Liver (tissue), 9 donors: Measurements from ENCODE around the gene RTN4IP1. TPM values are rescaled to one million over a fixed set of nuclear protein-coding genes. Genes with fewer than 3 reads are reported as not detected.

Experiments
- DNase-seq: peaks from one replicate; pipeline ENCODE4 v3.0.0-alpha.2; 2017; ENCODE audit warnings: low spot score
- H3K27ac ChIP-seq, 2 donors: one replicate each; pipeline ENCODE4 v1.7.0; 2013; ENCODE audit warnings: inconsistent platforms in 2 of 2, low read length in 2 of 2, control low read depth in 1 of 2, low read depth in 1 of 2, mild to moderate bottlenecking in 1 of 2
- H3K27me3 ChIP-seq, 4 donors: one replicate each; pipeline versions ENCODE4 v1.6.1 to v1.7.0; 2013; ENCODE audit warnings: low read length in 3 of 4, inconsistent platforms in 1 of 4, mild to moderate bottlenecking in 1 of 4, moderate library complexity in 1 of 4; ENCODE audit not compliant: control insufficient read depth in 4 of 4, insufficient read depth in 4 of 4
- H3K36me3 ChIP-seq, 4 donors: one replicate each; pipeline versions ENCODE4 v1.6.1 to v1.7.0; 2013; ENCODE audit warnings: low read length in 3 of 4, mild to moderate bottlenecking in 3 of 4, low read depth in 1 of 4, moderate library complexity in 1 of 4; ENCODE audit not compliant: control insufficient read depth in 4 of 4, insufficient read depth in 3 of 4
- H3K4me1 ChIP-seq, 4 donors: one replicate each; pipeline versions ENCODE4 v1.6.1 to v1.7.0; 2013; ENCODE audit warnings: low read length in 3 of 4, mild to moderate bottlenecking in 3 of 4, moderate library complexity in 1 of 4; ENCODE audit not compliant: control insufficient read depth in 4 of 4, insufficient read depth in 4 of 4
- H3K4me3 ChIP-seq, 3 donors: one replicate each; pipeline versions ENCODE4 v1.6.1 to v1.7.0; 2013; ENCODE audit warnings: low read length in 3 of 3, control low read depth in 1 of 3, low read depth in 1 of 3, mild to moderate bottlenecking in 1 of 3
- H3K9ac ChIP-seq, 2 donors: one replicate each; pipeline ENCODE4 v1.7.0; 2013; ENCODE audit warnings: low read length in 2 of 2, mild to moderate bottlenecking in 2 of 2, moderate library complexity in 2 of 2, control low read depth in 1 of 2, low read depth in 1 of 2
- H3K9me3 ChIP-seq, 4 donors: one replicate each; pipeline versions ENCODE4 v1.6.1 to v1.7.0; 2013; ENCODE audit warnings: low read length in 3 of 4; ENCODE audit not compliant: control insufficient read depth in 4 of 4
- EGR1 ChIP-seq, 2 donors: IDR thresholded peaks; 2 replicates each; pipeline ENCODE4 v1.6.1; 2016 to 2018; ENCODE audit warnings: antibody characterized with exemption in 2 of 2, low read depth in 2 of 2
- FOXA1 ChIP-seq: IDR thresholded peaks from 2 replicates; pipeline ENCODE4 v1.6.1; 2016; ENCODE audit warnings: antibody characterized with exemption
- FOXA2 ChIP-seq: IDR thresholded peaks from 2 replicates; pipeline ENCODE4 v1.6.1; 2016; ENCODE audit warnings: antibody characterized with exemption
- GABPA ChIP-seq, 2 donors: IDR thresholded peaks in 1 of 2; conservative IDR thresholded peaks in 1 of 2; 2 replicates each; pipeline ENCODE4 v1.6.1; 2016; ENCODE audit warnings: antibody characterized with exemption in 2 of 2, mild to moderate bottlenecking in 1 of 2, moderate library complexity in 1 of 2
- HNF4A ChIP-seq, 2 donors: conservative IDR thresholded peaks; 2 replicates each; pipeline ENCODE4 v1.6.1; 2016; ENCODE audit warnings: antibody characterized with exemption in 2 of 2, mild to moderate bottlenecking in 2 of 2
- HNF4G ChIP-seq: IDR thresholded peaks from 2 replicates; pipeline ENCODE4 v1.6.1; 2016; ENCODE audit warnings: antibody characterized with exemption
- JUND ChIP-seq, 2 donors: IDR thresholded peaks; 2 replicates each; pipeline ENCODE4 v1.6.1; 2016; ENCODE audit warnings: antibody characterized with exemption in 2 of 2
- NR2F2 ChIP-seq: IDR thresholded peaks from 2 replicates; pipeline ENCODE4 v1.6.1; 2016; ENCODE audit warnings: antibody characterized with exemption
- RAD21 ChIP-seq, 2 donors: IDR thresholded peaks; 2 replicates each; pipeline ENCODE4 v1.6.1; 2016; ENCODE audit warnings: antibody characterized with exemption in 2 of 2, mild to moderate bottlenecking in 2 of 2
- RXRA ChIP-seq, 2 donors: IDR thresholded peaks; 2 replicates each; pipeline ENCODE4 v1.6.1; 2017 to 2018; ENCODE audit warnings: antibody characterized with exemption in 2 of 2, mild to moderate bottlenecking in 1 of 2
- SP1 ChIP-seq: IDR thresholded peaks from 2 replicates; pipeline ENCODE4 v1.6.1; 2018; ENCODE audit warnings: antibody characterized with exemption, mild to moderate bottlenecking
- TAF1 ChIP-seq: conservative IDR thresholded peaks from 2 replicates; pipeline ENCODE4 v1.6.1; 2016; ENCODE audit warnings: antibody characterized with exemption, mild to moderate bottlenecking
- YY1 ChIP-seq: IDR thresholded peaks from 2 replicates; pipeline ENCODE4 v1.6.1; 2016; ENCODE audit warnings: antibody characterized with exemption, mild to moderate bottlenecking
- WGBS: extraction: QIAGEN DNeasy Blood & Tissue Kit; methylation state at CpG from one replicate; pipeline ENCODE4 v1.1.7; 2013; 5-methylcytosine and 5-hydroxymethylcytosine counted together
- polyA plus RNA-seq, 2 donors: library from polyadenylated mRNA; stranded (reverse) in 1 of 2; unstranded in 1 of 2; fragments of 200-250 nt in 1 of 2; fragments of >200 nt in 1 of 2; fragmentation: Nextera tagmentation in 1 of 2; extraction: Ambion mirVana in 1 of 2; gene quantifications; one replicate each; pipeline versions ENCODE4 v1.2.1 to v1.2.3, GENCODE V29; 2013 to 2015
- total RNA-seq, 2 donors: library from RNA; depleted of rRNA; stranded (reverse); fragments of >200 nt; gene quantifications; one replicate each; pipeline ENCODE4 v1.2.3, GENCODE V29; 2014
- TF ChIP-seq, protein P1 (sequence below): IDR thresholded peaks from 2 replicates; pipeline ENCODE4 v1.6.1; 2016; ENCODE audit warnings: antibody characterized with exemption
- TF ChIP-seq, protein P2 (sequence below): IDR thresholded peaks from 2 replicates; pipeline ENCODE4 v1.6.1; 2016; ENCODE audit warnings: antibody characterized with exemption
- TF ChIP-seq, protein P3 (sequence below): IDR thresholded peaks from 2 replicates; pipeline ENCODE4 v1.6.1; 2016; ENCODE audit warnings: antibody characterized with exemption
- TF ChIP-seq, protein P4 (sequence below): fragments of 150-350 bp; IDR thresholded peaks from 2 replicates; pipeline ENCODE4 v1.5.1; 2017; ENCODE audit warnings: improper control_type of control experiment, low read depth, low read length; ENCODE audit not compliant: missing input control
- TF ChIP-seq, protein P5 (sequence below): IDR thresholded peaks from 2 replicates; pipeline ENCODE4 v1.6.1; 2016; ENCODE audit warnings: antibody characterized with exemption, mild to moderate bottlenecking
- donor health status: healthy.
- donor health status: healthy.
- donor health status: healthy.
- donor health status: healthy.
- donor health status: healthy.

RTN4IP1 gene
- total and polyA plus RNA-seq, 4 donors: 3.7 to 6.9 (median 4.6) TPM

DNA sequence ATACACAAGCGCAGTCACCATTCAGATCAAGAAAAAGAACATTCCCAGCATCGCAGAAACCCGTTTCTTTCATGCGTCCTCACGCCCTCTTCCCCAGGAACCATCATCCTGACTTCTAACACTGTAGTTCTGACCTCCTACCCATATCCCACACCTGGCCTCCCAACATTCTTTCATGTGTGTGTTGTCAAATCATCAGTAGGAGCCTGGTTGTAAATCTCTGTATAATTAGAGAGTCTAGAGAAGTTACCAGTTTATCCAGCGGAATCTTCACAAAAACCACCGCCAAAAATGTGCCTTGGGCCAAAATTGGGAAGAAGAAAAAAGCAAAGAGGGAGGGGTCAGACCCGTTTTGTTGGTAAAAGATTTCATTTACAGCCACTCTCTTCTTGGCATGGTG is 91.6 kb downstream of the RTN4IP1 start:
- H3K9ac ChIP-seq: no peak overlapping the region
- H3K27ac ChIP-seq: no peak overlapping the region
- no peaks in the 10 kb centered on the region for H3K27me3 ChIP-seq
- H3K4me3 ChIP-seq: no peak overlapping the region
- no peak for DNase-seq
- H3K36me3 ChIP-seq: peaks cover 0 to 18% (median 5%) of the 10 kb centered on the region in 4 donors
- peaks cover 0 to 12% (median 4%) of the 10 kb centered on the region in 4 donors for H3K4me1 ChIP-seq
- 86% methylated on average over 8 of the region's 8 CpGs for WGBS
- TF ChIP-seq, protein P1, sequence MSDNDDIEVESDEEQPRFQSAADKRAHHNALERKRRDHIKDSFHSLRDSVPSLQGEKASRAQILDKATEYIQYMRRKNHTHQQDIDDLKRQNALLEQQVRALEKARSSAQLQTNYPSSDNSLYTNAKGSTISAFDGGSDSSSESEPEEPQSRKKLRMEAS: no peak
- TF ChIP-seq, protein P2, sequence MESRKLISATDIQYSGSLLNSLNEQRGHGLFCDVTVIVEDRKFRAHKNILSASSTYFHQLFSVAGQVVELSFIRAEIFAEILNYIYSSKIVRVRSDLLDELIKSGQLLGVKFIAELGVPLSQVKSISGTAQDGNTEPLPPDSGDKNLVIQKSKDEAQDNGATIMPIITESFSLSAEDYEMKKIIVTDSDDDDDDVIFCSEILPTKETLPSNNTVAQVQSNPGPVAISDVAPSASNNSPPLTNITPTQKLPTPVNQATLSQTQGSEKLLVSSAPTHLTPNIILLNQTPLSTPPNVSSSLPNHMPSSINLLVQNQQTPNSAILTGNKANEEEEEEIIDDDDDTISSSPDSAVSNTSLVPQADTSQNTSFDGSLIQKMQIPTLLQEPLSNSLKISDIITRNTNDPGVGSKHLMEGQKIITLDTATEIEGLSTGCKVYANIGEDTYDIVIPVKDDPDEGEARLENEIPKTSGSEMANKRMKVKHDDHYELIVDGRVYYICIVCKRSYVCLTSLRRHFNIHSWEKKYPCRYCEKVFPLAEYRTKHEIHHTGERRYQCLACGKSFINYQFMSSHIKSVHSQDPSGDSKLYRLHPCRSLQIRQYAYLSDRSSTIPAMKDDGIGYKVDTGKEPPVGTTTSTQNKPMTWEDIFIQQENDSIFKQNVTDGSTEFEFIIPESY: no peak
- TF ChIP-seq FOXA1 (no peak), RXRA (IDR thresholded peaks at IDR 0.05) (no peak), SP1 (no peak), EGR1 (IDR thresholded peaks at IDR 0.05; ENCODE audit: low read depth in 2 of 2) (no peak), HNF4G (no peak), RAD21 (IDR thresholded peaks at IDR 0.05) (no peak)
- TF ChIP-seq, protein P3, sequence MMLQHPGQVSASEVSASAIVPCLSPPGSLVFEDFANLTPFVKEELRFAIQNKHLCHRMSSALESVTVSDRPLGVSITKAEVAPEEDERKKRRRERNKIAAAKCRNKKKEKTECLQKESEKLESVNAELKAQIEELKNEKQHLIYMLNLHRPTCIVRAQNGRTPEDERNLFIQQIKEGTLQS: no peak
- H3K9me3 ChIP-seq: no peaks in the 10 kb centered on the region

DNA sequence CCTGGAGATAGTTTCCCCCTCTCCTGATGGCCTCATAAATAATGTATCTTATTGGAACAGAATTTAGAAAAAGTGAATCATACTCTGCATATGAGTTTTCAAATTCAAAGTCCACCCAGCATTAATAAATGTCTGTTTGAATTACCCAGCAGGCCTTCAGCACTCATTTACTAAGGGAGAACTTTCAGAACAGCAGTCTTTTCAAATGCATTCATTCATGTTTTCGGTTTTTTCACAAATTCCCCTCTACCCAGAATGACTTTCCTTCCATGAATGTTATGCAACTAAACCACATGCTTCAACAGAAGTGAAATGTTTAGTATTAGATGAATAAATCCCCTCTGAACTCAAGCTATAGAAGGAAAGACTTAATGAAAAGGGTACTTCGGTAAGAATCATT is 92.4 kb downstream of the RTN4IP1 start:
- no peaks in the 10 kb centered on the region for H3K9me3 ChIP-seq

More for the DNA sequence above, 92.4 kb downstream of the RTN4IP1 start:
- H3K27me3 ChIP-seq: no peaks in the 10 kb centered on the region
- DNase-seq: no peak
- WGBS: 87% methylated on average over 2 of the region's 2 CpGs
- no peak overlapping the region for H3K9ac ChIP-seq
- H3K4me3 ChIP-seq: no peak overlapping the region
- no peak overlapping the region for H3K27ac ChIP-seq
- H3K4me1 ChIP-seq: peaks cover 0 to 12% (median 4%) of the 10 kb centered on the region in 4 donors
- TF ChIP-seq, protein P2: no peak
- TF ChIP-seq RAD21 (IDR thresholded peaks at IDR 0.05) (no peak), GABPA (IDR thresholded peaks at IDR 0.05 in 1 of 2, conservative IDR thresholded peaks at IDR 0.05 in 1 of 2) (no peak), TAF1 (no peak), HNF4G (no peak), FOXA2 (no peak), RXRA (IDR thresholded peaks at IDR 0.05) (no peak), FOXA1 (no peak), EGR1 (IDR thresholded peaks at IDR 0.05; ENCODE audit: low read depth in 2 of 2) (no peak), YY1 (no peak), SP1 (no peak), HNF4A (conservative IDR thresholded peaks at IDR 0.05) (no peak), NR2F2 (no peak), JUND (IDR thresholded peaks at IDR 0.05) (no peak)
- TF ChIP-seq, protein P1: no peak
- TF ChIP-seq, protein P3: no peak
- TF ChIP-seq, protein P4, sequence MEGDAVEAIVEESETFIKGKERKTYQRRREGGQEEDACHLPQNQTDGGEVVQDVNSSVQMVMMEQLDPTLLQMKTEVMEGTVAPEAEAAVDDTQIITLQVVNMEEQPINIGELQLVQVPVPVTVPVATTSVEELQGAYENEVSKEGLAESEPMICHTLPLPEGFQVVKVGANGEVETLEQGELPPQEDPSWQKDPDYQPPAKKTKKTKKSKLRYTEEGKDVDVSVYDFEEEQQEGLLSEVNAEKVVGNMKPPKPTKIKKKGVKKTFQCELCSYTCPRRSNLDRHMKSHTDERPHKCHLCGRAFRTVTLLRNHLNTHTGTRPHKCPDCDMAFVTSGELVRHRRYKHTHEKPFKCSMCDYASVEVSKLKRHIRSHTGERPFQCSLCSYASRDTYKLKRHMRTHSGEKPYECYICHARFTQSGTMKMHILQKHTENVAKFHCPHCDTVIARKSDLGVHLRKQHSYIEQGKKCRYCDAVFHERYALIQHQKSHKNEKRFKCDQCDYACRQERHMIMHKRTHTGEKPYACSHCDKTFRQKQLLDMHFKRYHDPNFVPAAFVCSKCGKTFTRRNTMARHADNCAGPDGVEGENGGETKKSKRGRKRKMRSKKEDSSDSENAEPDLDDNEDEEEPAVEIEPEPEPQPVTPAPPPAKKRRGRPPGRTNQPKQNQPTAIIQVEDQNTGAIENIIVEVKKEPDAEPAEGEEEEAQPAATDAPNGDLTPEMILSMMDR: no peak
- TF ChIP-seq, protein P5, sequence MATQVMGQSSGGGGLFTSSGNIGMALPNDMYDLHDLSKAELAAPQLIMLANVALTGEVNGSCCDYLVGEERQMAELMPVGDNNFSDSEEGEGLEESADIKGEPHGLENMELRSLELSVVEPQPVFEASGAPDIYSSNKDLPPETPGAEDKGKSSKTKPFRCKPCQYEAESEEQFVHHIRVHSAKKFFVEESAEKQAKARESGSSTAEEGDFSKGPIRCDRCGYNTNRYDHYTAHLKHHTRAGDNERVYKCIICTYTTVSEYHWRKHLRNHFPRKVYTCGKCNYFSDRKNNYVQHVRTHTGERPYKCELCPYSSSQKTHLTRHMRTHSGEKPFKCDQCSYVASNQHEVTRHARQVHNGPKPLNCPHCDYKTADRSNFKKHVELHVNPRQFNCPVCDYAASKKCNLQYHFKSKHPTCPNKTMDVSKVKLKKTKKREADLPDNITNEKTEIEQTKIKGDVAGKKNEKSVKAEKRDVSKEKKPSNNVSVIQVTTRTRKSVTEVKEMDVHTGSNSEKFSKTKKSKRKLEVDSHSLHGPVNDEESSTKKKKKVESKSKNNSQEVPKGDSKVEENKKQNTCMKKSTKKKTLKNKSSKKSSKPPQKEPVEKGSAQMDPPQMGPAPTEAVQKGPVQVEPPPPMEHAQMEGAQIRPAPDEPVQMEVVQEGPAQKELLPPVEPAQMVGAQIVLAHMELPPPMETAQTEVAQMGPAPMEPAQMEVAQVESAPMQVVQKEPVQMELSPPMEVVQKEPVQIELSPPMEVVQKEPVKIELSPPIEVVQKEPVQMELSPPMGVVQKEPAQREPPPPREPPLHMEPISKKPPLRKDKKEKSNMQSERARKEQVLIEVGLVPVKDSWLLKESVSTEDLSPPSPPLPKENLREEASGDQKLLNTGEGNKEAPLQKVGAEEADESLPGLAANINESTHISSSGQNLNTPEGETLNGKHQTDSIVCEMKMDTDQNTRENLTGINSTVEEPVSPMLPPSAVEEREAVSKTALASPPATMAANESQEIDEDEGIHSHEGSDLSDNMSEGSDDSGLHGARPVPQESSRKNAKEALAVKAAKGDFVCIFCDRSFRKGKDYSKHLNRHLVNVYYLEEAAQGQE: no peak
- H3K36me3 ChIP-seq: peaks cover 0 to 18% (median 5%) of the 10 kb centered on the region in 4 donors
